ENCODE results near the gene CDPF1. TPM values are rescaled to one million over a fixed set of nuclear protein-coding genes. Genes with fewer than 3 reads are reported as not detected.

CDPF1 gene
- total and polyA plus RNA-seq, 2 of the 13 experiments (the other 11 are each of a cell fraction or from before 2014, with no cell fraction given): 5.2 to 8.1 TPM

GRCh38 chr22:46240073-46240472, 10.0 kb downstream of the CDPF1 start (continued):
- TF ChIP-seq SPEN (CRISPR knock-in tag; IDR thresholded peaks at IDR 0.05; ENCODE audit: low read depth) (no peak), XRCC5 (optimal IDR thresholded peaks at IDR 0.05; ENCODE audit: low read length) (no peak)
- TF ChIP-seq, protein P1, sequence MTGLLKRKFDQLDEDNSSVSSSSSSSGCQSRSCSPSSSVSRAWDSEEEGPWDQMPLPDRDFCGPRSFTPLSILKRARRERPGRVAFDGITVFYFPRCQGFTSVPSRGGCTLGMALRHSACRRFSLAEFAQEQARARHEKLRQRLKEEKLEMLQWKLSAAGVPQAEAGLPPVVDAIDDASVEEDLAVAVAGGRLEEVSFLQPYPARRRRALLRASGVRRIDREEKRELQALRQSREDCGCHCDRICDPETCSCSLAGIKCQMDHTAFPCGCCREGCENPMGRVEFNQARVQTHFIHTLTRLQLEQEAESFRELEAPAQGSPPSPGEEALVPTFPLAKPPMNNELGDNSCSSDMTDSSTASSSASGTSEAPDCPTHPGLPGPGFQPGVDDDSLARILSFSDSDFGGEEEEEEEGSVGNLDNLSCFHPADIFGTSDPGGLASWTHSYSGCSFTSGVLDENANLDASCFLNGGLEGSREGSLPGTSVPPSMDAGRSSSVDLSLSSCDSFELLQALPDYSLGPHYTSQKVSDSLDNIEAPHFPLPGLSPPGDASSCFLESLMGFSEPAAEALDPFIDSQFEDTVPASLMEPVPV (CRISPR knock-in tag; IDR thresholded peaks at IDR 0.05): no peak

DNA sequence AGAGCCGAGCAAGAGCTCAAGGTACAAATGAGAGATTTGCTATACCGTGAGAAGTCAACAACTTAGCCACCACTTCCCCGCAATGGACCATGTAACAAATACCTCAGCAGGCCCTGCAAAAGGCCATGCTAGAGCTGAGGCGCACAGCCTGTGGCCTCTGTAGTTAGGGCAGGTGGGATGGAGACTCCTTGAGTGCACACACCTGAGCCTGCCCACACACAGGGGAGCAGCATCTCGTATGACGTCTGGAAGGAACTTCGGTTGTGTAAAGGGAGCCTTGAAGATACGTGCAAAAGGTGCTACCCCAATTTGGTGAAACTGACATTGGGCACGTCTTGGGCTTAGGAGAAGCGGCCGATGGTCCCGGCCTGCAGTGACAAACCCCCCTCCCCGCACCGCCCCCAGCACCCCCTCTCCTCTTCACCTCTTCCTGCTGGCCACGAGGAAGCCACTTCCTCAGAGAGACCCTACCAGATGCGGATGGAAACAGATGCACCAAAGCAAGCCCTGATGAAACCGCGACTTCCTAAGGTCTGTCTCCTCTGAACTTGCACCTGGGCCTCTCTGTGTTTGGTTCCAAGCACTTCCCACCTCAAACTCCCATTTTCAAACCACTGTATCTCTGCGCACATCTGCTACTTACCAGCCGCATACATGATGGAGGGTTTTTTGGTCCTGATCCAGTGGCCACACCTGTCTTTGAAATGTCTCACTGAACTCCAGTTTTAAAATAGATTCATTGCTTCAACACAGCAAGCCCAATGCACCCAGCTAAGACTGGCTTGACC, 10.6 kb downstream of the CDPF1 start:
- Histone ChIP-seq H3K79me2 (ENCODE audit: insufficient read depth, low read length) (no peaks in the 10 kb centered on the region), H3K4me2 (ENCODE audit: low read depth, low read length) (no peak overlapping the region), H3K9ac (ENCODE audit: insufficient read depth, low read depth, low read length) (no peak overlapping the region), H3K36me3 (replicated peaks in 1 of 2; ENCODE audit: control insufficient read depth in 1 of 2, insufficient read depth in 2 of 2, low read length in 2 of 2) (peaks cover 7 to 32% of the 10 kb centered on the region in 2 experiments; a peak in 4 of 5 replicates), H3K9me3 (ENCODE audit: low read length) (no peaks in the 10 kb centered on the region), H3K27me3 (ENCODE audit: control insufficient read depth in 1 of 2, insufficient read depth in 2 of 2, low read length in 2 of 2) (no peaks in the 10 kb centered on the region), H2AFZ (ENCODE audit: low read length) (no peak overlapping the region), H4K20me1 (ENCODE audit: insufficient read depth, low read length) (no peaks in the 10 kb centered on the region), H3K4me1 (ENCODE audit: insufficient read depth, low read length) (peaks cover 14% of the 10 kb centered on the region), H3K27ac (ENCODE audit: extremely low read length, insufficient read depth, low read length) (no peak overlapping the region), H3K4me3 (replicated peaks in 1 of 3; ENCODE audit: insufficient read depth in 1 of 3, low read depth in 2 of 3, low read length in 3 of 3) (no peak overlapping the region)
- in situ Hi-C loops (cut with HindIII; ENCODE audit: extremely low pct_ligation_motif_present, low pct_unique_long_range_greater_than_20kb) (no loop called here), intact Hi-C loops (cut with micrococcal nuclease; ENCODE audit: unreplicated experiment) (no loop called here)
- ChIA-PET CTCF (ENCODE audit: low intra/inter-chr PET ratio, low total read pairs) (no interaction called here), POLR2A (no interaction called here)
- no peak for TF ChIP-seq NCOA1 (CRISPR knock-in tag; IDR thresholded peaks at IDR 0.05)
- no peak for DNase-seq (ENCODE audit: low spot score)
- no peak for FAIRE-seq
- WGBS (ENCODE audit: low lambda C conversion rate): 89% methylated on average over 18 of the region's 20 CpGs
- ATAC-seq: no peak
- no TSS peak for BruUV-seq (replicated peaks)

All from HepG2 (cell line).